ENCODE data around the gene DNMT3A.

DNMT3A gene

DNA sequence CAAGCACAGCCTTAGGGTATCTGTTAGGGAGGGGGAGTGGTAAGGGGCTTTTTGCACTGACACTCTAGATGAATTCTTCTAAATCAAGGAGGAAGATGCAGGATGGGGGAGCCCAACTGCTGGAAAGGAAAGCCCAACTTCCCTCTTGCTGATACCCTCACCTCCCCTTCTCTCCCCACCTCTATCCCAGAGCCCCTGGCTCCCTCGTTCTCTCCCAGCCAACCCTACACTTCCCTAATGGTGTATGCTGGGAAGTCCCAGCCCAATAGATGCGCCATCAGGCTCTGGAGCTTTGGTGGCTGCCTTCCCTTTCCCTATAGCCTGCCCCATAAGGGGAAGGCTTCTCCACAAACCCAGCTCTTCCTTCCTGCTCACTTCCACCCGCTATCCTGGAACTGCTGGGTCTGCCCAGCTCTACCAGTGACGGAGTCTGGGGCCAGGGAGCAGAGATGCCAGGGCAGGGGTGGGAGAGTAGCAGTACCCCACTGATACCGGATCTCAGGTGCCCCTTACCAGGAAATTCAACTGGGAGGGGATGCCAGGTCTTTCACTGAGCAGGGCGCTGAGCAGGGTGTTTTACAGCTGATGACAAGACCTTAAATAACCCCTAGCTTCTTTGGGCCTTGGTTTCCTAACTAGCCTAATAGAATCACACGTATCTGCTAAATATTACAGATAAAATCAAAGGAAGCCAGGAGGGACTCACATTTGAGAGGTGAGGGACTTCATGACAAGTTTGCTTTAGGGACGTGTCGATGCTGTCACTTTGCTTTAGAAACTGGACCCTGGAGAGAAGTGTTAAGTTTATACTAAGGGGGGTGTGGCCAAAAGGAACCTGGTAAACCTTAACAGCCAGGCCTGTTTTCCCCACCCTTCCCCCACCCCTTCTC is 82.6 kb downstream of the DNMT3A start:
- H3K27ac ChIP-seq = no peak overlapping the region

DNA sequence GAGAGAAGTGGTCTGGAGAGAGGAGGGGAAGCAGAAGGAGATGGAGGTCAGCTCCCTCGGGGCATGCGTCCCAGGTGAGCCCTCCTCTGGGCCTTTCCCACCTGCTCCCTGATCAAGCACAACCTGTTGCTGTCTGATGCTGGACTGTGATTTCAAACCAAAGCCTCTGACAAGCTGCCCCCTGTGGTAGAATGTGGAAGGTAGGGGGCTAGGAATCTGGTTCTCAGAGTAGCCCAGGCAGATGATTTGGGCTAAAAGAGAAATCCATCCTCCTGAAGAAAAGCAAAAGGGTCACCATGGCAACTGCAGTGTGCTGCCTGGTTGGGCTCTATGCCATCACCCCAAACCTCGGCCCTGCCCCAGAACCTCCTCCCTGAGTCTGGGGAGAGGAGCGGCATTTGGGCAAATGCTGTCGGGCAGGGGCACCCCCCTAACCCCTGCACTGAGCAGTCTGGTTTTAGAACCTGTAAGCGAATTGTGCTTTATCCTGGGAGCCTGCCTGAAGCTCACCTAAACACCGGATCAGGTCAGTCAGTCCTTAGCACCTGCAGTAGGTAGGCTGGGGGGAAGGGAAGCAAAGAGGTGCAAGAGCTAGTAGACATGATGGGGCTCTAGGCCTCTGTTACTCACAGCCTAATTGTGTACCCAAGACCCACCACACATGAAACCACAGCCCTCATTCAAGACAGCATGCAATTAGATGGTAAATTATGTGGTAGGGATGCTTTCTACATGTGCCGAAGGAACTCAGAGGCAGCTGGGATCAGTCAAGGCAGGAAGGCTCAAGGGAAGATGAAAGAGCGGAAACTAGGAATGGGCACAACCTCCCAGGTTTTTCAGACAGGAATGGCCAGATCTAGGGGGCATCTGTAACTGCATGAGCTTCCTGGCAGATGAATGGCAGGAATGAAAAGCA is 83.5 kb downstream of the DNMT3A start:
- no peak overlapping the region for H3K27ac ChIP-seq
- TF ChIP-seq, protein P1, sequence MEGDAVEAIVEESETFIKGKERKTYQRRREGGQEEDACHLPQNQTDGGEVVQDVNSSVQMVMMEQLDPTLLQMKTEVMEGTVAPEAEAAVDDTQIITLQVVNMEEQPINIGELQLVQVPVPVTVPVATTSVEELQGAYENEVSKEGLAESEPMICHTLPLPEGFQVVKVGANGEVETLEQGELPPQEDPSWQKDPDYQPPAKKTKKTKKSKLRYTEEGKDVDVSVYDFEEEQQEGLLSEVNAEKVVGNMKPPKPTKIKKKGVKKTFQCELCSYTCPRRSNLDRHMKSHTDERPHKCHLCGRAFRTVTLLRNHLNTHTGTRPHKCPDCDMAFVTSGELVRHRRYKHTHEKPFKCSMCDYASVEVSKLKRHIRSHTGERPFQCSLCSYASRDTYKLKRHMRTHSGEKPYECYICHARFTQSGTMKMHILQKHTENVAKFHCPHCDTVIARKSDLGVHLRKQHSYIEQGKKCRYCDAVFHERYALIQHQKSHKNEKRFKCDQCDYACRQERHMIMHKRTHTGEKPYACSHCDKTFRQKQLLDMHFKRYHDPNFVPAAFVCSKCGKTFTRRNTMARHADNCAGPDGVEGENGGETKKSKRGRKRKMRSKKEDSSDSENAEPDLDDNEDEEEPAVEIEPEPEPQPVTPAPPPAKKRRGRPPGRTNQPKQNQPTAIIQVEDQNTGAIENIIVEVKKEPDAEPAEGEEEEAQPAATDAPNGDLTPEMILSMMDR (conservative IDR thresholded peaks at IDR 0.05) = no peak
- TF ChIP-seq ZFX (IDR thresholded peaks at IDR 0.05) = no peak

More for the DNA sequence above, 82.6 kb downstream of the DNMT3A start:
- no peak for TF ChIP-seq ZFX (IDR thresholded peaks at IDR 0.05)
- TF ChIP-seq, protein P1 (conservative IDR thresholded peaks at IDR 0.05) = no peak

DNA sequence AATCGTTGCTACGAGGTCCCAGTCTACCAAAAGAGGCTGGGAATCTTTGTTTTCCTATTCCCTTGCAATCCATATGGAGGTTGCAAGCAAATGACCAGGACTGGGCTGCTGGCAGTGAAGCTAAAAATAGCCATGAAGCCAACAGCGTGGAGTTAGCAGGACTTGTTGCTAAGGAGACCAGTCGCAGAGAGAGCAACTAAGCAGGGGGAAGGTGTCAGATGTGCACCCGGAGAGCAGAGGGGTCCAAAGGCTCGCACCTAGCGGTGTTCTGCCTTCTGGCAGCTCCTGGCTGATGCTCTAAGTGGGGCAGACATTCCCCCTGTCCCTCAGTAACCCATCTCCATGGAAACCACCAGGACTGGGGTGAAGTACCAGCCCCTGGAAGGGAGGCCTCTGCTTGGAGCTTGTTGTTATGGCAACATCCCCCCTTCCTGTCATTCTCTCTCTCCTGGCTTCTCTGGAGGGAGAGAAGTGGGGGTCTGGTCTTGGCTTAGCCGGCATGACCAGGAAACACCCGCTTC is 84.6 kb downstream of the DNMT3A start:
- H3K27ac ChIP-seq = no peak overlapping the region
- no peak for TF ChIP-seq ZFX (IDR thresholded peaks at IDR 0.05)
- TF ChIP-seq, protein P1 (conservative IDR thresholded peaks at IDR 0.05) = no peak

DNA sequence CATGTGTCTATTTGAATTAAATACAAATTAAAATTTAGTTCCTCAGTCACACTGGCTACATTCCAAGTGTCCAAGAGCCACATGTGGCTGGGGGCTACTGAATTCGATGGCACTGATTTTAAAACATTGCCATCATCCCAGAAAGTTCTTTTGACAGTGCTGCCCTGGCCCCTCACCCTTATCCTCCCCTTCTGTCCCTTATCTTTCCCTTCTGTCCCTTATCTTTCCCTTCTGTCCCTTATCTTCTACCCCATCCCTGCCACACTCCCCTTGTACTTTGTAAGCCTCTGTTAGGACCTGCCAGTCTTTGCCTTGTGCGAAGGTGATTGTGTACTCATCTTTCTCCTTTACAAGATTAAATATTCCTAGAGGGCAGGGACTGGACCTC is 85.2 kb downstream of the DNMT3A start:
- no peak for TF ChIP-seq ZFX (IDR thresholded peaks at IDR 0.05)
- TF ChIP-seq, protein P1 (conservative IDR thresholded peaks at IDR 0.05) = no peak
- H3K27ac ChIP-seq = no peak overlapping the region

DNA sequence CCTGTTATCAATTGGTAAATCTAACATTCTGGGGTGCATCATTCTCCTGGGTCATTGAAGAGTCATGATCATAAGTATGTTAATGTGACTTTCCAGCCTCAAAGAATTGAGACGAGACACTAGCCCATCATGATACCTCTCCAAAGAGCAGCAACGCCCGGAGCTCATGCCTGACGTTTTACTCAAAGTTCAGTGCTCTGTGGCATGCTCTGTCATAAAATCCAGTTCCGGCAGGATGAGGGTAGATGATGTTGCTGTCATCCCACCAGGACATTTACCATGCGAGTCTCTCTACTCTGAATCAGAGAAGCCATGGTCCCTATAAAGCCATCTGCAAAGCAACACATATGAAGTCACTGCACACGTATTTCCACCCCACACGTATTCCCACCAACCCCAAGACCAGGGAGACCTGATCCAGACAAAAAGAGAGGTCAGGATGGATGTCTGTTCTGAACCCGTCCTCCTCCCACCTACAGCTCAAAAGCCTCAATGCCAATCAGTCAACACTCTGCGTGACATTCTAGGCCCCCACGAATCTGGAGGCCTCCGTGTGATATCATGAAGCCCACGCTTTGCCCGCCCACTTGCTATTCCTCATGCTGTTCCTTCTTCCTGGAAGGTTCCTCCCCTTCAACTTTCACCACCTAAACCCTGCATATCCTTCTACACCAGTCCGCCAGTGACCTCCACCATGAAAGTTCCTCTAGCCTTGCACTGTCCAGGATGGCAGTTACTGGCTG is 85.8 kb downstream of the DNMT3A start:
- TF ChIP-seq ZFX (IDR thresholded peaks at IDR 0.05) = no peak
- TF ChIP-seq, protein P1 (conservative IDR thresholded peaks at IDR 0.05) = no peak
- no peak overlapping the region for H3K27ac ChIP-seq

DNA sequence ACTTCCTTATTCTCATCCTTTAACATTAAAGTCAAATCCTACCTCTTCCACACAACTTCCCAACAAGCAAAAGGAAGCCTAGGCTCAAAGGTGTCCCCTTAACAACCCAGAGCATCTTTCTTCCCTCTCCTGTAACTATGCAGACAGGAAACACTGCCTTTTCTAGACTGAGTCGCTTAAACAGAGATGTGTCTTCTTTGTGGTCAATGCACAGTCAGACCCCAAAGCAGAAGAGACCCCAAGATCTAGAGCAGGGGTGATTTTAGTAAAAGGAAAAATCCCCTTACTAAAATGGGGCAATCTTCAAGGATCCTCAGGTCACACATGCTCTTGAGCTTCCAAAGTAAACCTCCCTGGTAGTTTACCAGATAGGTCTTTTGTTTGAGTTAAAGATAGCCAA is 86.8 kb downstream of the DNMT3A start:
- H3K27ac ChIP-seq = no peak overlapping the region
- TF ChIP-seq, protein P1 (conservative IDR thresholded peaks at IDR 0.05) = no peak
- TF ChIP-seq ZFX (IDR thresholded peaks at IDR 0.05) = no peak

Data from C4-2B (cell line).